H9 (cell line): ENCODE results near the gene ERP29. TPM values are rescaled to one million over a fixed set of nuclear protein-coding genes. Genes with fewer than 3 reads are reported as not detected.

Source experiments
- DNase-seq: peaks from one replicate; pipeline ENCODE4 v3.0.0-alpha.2; 2017
- H2AFZ ChIP-seq: one replicate; pipeline ENCODE4 v1.6.1; 2013; ENCODE audit warnings: mild to moderate bottlenecking, low read length, control low read depth, moderate library complexity
- H2AK5ac ChIP-seq: 2 replicates; pipeline ENCODE4 v1.6.1; 2013; ENCODE audit warnings: low read length, control low read depth, mixed read lengths; ENCODE audit not compliant: insufficient read length
- H2BK120ac ChIP-seq: one replicate; pipeline ENCODE4 v1.6.1; 2013; ENCODE audit warnings: low read depth, mild to moderate bottlenecking, low read length, control low read depth, inconsistent platforms; ENCODE audit not compliant: poor library complexity, severe bottlenecking
- H2BK12ac ChIP-seq: 2 replicates; pipeline ENCODE4 v1.6.1; 2013; ENCODE audit warnings: low read length, control low read depth, mixed read lengths, low read depth; ENCODE audit not compliant: insufficient read length
- H2BK15ac ChIP-seq: 2 replicates; pipeline ENCODE4 v1.6.1; 2013; ENCODE audit warnings: low read depth, low read length, control low read depth
- H2BK20ac ChIP-seq: one replicate; pipeline ENCODE4 v1.6.1; 2013; ENCODE audit warnings: low read depth, mild to moderate bottlenecking, low read length, control low read depth, inconsistent platforms; ENCODE audit not compliant: poor library complexity, severe bottlenecking
- H2BK5ac ChIP-seq: 2 replicates; pipeline ENCODE4 v1.6.1; 2013; ENCODE audit warnings: low read length, control low read depth, mixed read lengths; ENCODE audit not compliant: insufficient read length
- H3K14ac ChIP-seq: 2 replicates; pipeline ENCODE4 v1.6.1; 2013; ENCODE audit warnings: low read length, control low read depth; ENCODE audit not compliant: insufficient read depth
- H3K18ac ChIP-seq: 2 replicates; pipeline ENCODE4 v1.6.1; 2013; ENCODE audit warnings: low read depth, mild to moderate bottlenecking, mixed read lengths, low read length, control low read depth; ENCODE audit not compliant: insufficient read length
- H3K23ac ChIP-seq: 2 replicates; pipeline ENCODE4 v1.6.1; 2013; ENCODE audit warnings: low read length, control low read depth, mixed read lengths, low read depth; ENCODE audit not compliant: insufficient read length
- H3K23me2 ChIP-seq: 2 replicates; pipeline ENCODE4 v1.6.1; 2013; ENCODE audit warnings: low read depth, mild to moderate bottlenecking, mixed read lengths, low read length, control low read depth; ENCODE audit not compliant: insufficient read length, poor library complexity, severe bottlenecking
- H3K27ac ChIP-seq: 2 replicates; pipeline ENCODE4 v1.5.1; 2013; ENCODE audit warnings: low read length, control low read depth, mixed read lengths, low read depth; ENCODE audit not compliant: insufficient read length
- H3K27me3 ChIP-seq: 2 replicates; pipeline ENCODE4 v1.6.1; 2013; ENCODE audit warnings: low read length, control low read depth, inconsistent platforms; ENCODE audit not compliant: insufficient read depth
- H3K4ac ChIP-seq: 2 replicates; pipeline ENCODE4 v1.6.1; 2013; ENCODE audit warnings: low read depth, mild to moderate bottlenecking, control low read depth, inconsistent platforms, low read length, moderate library complexity
- H3K4me1 ChIP-seq: 2 replicates; pipeline ENCODE4 v1.6.1; 2013; ENCODE audit warnings: low read length, control low read depth, inconsistent platforms; ENCODE audit not compliant: insufficient read depth
- H3K4me2 ChIP-seq: 2 replicates; pipeline ENCODE4 v1.6.1; 2013; ENCODE audit warnings: low read length, control low read depth, mixed read lengths; ENCODE audit not compliant: insufficient read length, insufficient read depth
- H3K56ac ChIP-seq: 2 replicates; pipeline ENCODE4 v1.6.1; 2013; ENCODE audit warnings: low read depth, mild to moderate bottlenecking, mixed read lengths, low read length, control low read depth; ENCODE audit not compliant: insufficient read length
- H3K79me1 ChIP-seq: 2 replicates; pipeline ENCODE4 v1.6.1; 2013; ENCODE audit warnings: low read depth, mild to moderate bottlenecking, moderate library complexity, low read length, control low read depth, inconsistent platforms; ENCODE audit not compliant: insufficient read depth, poor library complexity, severe bottlenecking
- H3K79me2 ChIP-seq: 2 replicates; pipeline ENCODE4 v1.6.1; 2013; ENCODE audit warnings: low read length, control low read depth, inconsistent platforms; ENCODE audit not compliant: insufficient read depth
- H3K9ac ChIP-seq: 2 replicates; pipeline ENCODE4 v1.6.1; 2013; ENCODE audit warnings: low read length, control low read depth, mixed read lengths; ENCODE audit not compliant: insufficient read length; ENCODE audit errors: extremely low read depth
- H3K9me3 ChIP-seq: one replicate; pipeline ENCODE4 v1.6.1; 2013; ENCODE audit warnings: low read depth, low read length, inconsistent platforms; ENCODE audit not compliant: control insufficient read depth
- H3T11ph ChIP-seq: one replicate; pipeline ENCODE4 v1.6.1; 2013; ENCODE audit warnings: mild to moderate bottlenecking, low read length, control low read depth, inconsistent platforms
- H4K20me1 ChIP-seq: one replicate; pipeline ENCODE4 v1.6.1; 2013; ENCODE audit not compliant: control insufficient read depth, insufficient read length, insufficient read depth
- H4K5ac ChIP-seq: 2 replicates; pipeline ENCODE4 v1.6.1; 2013; ENCODE audit warnings: low read depth, mild to moderate bottlenecking, mixed read lengths, low read length, control low read depth; ENCODE audit not compliant: insufficient read length
- H4K8ac ChIP-seq: replicated peaks from 2 replicates; pipeline ENCODE4 v1.6.1; 2013; ENCODE audit warnings: low read length, control low read depth, mixed read lengths, low read depth; ENCODE audit not compliant: insufficient read length
- H4K91ac ChIP-seq: 2 replicates; pipeline ENCODE4 v1.6.1; 2013; ENCODE audit warnings: low read depth, mild to moderate bottlenecking, moderate library complexity, mixed read lengths, low read length, control low read depth; ENCODE audit not compliant: insufficient read length
- H3K27ac Mint-ChIP-seq, 3 experiments: 2 replicates in 2 of 3; 3 replicates in 1 of 3; pipeline ENCODE4 v1.8.0; 2020 to 2021; ENCODE audit warnings: mixed read lengths in 3 of 3, mild to moderate bottlenecking in 1 of 3, moderate library complexity in 1 of 3
- H3K27me3 Mint-ChIP-seq: 2 replicates; pipeline ENCODE4 v1.8.0; 2021; ENCODE audit warnings: low read depth, mild to moderate bottlenecking, moderate library complexity, mixed read lengths
- H3K36me3 Mint-ChIP-seq, 3 experiments: 2 replicates in 2 of 3; 3 replicates in 1 of 3; pipeline ENCODE4 v1.8.0; 2020 to 2021; ENCODE audit warnings: low read depth in 3 of 3, mixed read lengths in 3 of 3; ENCODE audit not compliant: insufficient read depth in 1 of 3
- H3K4me1 Mint-ChIP-seq, 2 experiments: 2 replicates each; pipeline ENCODE4 v1.8.0; 2020; ENCODE audit warnings: mixed read lengths in 2 of 2
- H3K4me3 Mint-ChIP-seq, 2 experiments: 2 replicates in 1 of 2; 3 replicates in 1 of 2; pipeline ENCODE4 v1.8.0; 2020 to 2021; ENCODE audit warnings: mild to moderate bottlenecking in 2 of 2, mixed read lengths in 2 of 2, moderate library complexity in 1 of 2
- H3K9me3 Mint-ChIP-seq, 2 experiments: 2 replicates in 1 of 2; 3 replicates in 1 of 2; pipeline ENCODE4 v1.8.0; 2020; ENCODE audit warnings: mild to moderate bottlenecking in 2 of 2, mixed read lengths in 2 of 2, moderate library complexity in 1 of 2
- WGBS: extraction: QIAGEN DNeasy Blood & Tissue Kit; methylation state at CpG from one replicate; pipeline ENCODE4 v1.1.7; 2013; ENCODE audit warnings: missing lambda C conversion rate, low lambda C conversion rate, mixed read lengths; ENCODE audit not compliant: insufficient read length; ENCODE audit errors: extremely low coverage; 5-methylcytosine and 5-hydroxymethylcytosine counted together
- total RNA-seq: library from RNA; stranded (reverse); gene quantifications from 2 replicates; pipeline ENCODE4 v1.2.1, GENCODE V29; 2021
- TF ChIP-seq, protein P1 (sequence below): fragments of 200-600 bp; sonication (generic); conservative IDR thresholded peaks from 3 replicates; pipeline ENCODE4 v1.8.0; 2021; ENCODE audit warnings: antibody characterized with exemption, mild to moderate bottlenecking

The ERP29 gene
- total RNA-seq, 1 experiment from 2014 or later, result 160 TPM

DNA sequence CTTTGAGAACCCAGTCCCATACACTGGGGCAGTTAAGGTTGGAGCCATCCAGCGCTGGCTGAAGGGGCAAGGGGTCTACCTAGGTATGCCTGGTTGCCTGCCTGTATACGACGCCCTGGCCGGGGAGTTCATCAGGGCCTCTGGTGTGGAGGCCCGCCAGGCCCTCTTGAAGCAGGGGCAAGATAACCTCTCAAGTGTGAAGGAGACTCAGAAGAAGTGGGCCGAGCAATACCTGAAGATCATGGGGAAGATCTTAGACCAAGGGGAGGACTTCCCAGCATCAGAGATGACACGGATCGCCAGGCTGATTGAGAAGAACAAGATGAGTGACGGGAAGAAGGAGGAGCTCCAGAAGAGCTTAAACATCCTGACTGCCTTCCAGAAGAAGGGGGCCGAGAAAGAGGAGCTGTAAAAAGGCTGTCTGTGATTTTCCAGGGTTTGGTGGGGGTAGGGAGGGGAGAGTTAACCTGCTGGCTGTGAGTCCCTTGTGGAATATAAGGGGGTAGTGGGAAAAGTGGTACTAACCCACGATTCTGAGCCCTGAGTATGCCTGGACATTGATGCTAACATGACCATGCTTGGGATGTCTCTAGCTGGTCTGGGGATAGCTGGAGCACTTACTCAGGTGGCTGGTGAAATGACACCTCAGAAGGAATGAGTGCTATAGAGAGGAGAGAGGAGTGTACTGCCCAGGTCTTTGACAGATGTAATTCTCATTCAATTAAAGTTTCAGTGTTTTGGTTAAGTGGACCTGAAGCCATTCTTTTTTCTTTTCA, 9.2 kb downstream of the ERP29 start:
- no peak overlapping the region for H3K4me2 ChIP-seq
- no peaks in the 10 kb centered on the region for H4K20me1 ChIP-seq
- no peak overlapping the region for H2BK12ac ChIP-seq
- no peak overlapping the region for H2AK5ac ChIP-seq
- H3K9me3 Mint-ChIP-seq, result no peaks in the 10 kb centered on the region
- H3K4ac ChIP-seq, result no peak overlapping the region
- no peak overlapping the region for H3K56ac ChIP-seq
- no peaks in the 10 kb centered on the region for H3K9me3 ChIP-seq
- H3T11ph ChIP-seq, result no peak overlapping the region
- H3K9ac ChIP-seq, result no peak overlapping the region
- H3K4me3 Mint-ChIP-seq, result no peak overlapping the region
- H3K4me1 ChIP-seq, result no peaks in the 10 kb centered on the region
- no peak overlapping the region for H4K91ac ChIP-seq
- H3K27ac Mint-ChIP-seq, result peak overlapping the region in 1 of 3 experiments; percentile 74; a peak in 2 of 7 replicates
- peaks cover 9 to 11% of the 10 kb centered on the region in 2 experiments for H3K4me1 Mint-ChIP-seq
- H2BK20ac ChIP-seq, result no peak overlapping the region
- H2AFZ ChIP-seq, result no peak overlapping the region
- H3K23ac ChIP-seq, result no peak overlapping the region
- H3K23me2 ChIP-seq, result no peaks in the 10 kb centered on the region
- H2BK120ac ChIP-seq, result no peak overlapping the region
- no peak overlapping the region for H2BK15ac ChIP-seq
- no peak for DNase-seq
- H3K79me2 ChIP-seq, result peaks cover under 1% of the 10 kb centered on the region; the same call in 1 of the 2 replicates
- no peaks in the 10 kb centered on the region; the same call in 1 of the 2 replicates for H3K27me3 Mint-ChIP-seq
- no peak overlapping the region for H3K18ac ChIP-seq
- WGBS, result no CpG with 5 or more reads among the region's 11 CpGs
- no peak overlapping the region for H4K5ac ChIP-seq
- no peak overlapping the region for H4K8ac ChIP-seq
- no peak overlapping the region for H3K27ac ChIP-seq
- TF ChIP-seq, protein P1, sequence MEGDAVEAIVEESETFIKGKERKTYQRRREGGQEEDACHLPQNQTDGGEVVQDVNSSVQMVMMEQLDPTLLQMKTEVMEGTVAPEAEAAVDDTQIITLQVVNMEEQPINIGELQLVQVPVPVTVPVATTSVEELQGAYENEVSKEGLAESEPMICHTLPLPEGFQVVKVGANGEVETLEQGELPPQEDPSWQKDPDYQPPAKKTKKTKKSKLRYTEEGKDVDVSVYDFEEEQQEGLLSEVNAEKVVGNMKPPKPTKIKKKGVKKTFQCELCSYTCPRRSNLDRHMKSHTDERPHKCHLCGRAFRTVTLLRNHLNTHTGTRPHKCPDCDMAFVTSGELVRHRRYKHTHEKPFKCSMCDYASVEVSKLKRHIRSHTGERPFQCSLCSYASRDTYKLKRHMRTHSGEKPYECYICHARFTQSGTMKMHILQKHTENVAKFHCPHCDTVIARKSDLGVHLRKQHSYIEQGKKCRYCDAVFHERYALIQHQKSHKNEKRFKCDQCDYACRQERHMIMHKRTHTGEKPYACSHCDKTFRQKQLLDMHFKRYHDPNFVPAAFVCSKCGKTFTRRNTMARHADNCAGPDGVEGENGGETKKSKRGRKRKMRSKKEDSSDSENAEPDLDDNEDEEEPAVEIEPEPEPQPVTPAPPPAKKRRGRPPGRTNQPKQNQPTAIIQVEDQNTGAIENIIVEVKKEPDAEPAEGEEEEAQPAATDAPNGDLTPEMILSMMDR, result no peak
- H3K14ac ChIP-seq, result no peak overlapping the region
- no peak overlapping the region for H2BK5ac ChIP-seq
- H3K79me1 ChIP-seq, result no peaks in the 10 kb centered on the region
- H3K27me3 ChIP-seq, result no peaks in the 10 kb centered on the region
- H3K36me3 Mint-ChIP-seq, result peaks cover 17 to 58% (median 39%) of the 10 kb centered on the region in 3 experiments; a peak in 6 of 7 replicates
